Measurements from ENCODE around the gene TAGAP. TPM values are rescaled to one million over a fixed set of nuclear protein-coding genes. Genes with fewer than 3 reads are reported as not detected.

TAGAP gene
- total and polyA plus RNA-seq, 2 of the 8 experiments (the other 6 are each of a cell fraction or from before 2014, with no cell fraction given), result not detected

DNA sequence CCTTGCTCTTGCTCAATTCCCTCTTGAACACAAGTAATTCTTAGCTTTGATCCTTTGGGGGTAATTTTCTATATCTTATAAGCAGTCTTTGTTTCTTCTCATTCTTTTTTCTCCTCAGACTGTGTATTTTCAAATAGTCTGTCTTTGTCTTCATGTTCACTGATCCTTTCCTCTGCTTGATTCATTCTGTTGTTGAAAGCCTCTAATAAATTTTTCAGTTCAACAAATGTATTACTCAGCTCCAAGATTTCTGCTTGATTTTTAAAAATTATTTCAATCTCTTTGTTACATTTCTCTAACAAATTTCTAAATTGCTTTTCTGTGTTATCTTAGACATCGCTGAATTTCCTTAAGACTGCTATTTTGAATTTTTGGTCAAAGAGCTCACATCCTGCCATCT, 56.3 kb downstream of the TAGAP start:
- Histone ChIP-seq H3K4me1 (replicated peaks in 1 of 4; ENCODE audit: control insufficient read depth in 3 of 4, insufficient read depth in 4 of 4, low read length in 3 of 4) (no peaks in the 10 kb centered on the region), H2BK120ac (replicated peaks; ENCODE audit: low read depth, low read length) (no peak overlapping the region), H4K91ac (replicated peaks; ENCODE audit: insufficient read length, low read length) (no peak overlapping the region), H3K27ac (ENCODE audit: low read depth, low read length) (no peak overlapping the region), H2BK12ac (ENCODE audit: low read depth, low read length) (no peak overlapping the region), H3K4me3 (ENCODE audit: extremely low read depth in 1 of 4, insufficient read depth in 2 of 4, low read depth in 3 of 4, low read length in 4 of 4) (no peak overlapping the region), H2BK5ac (ENCODE audit: low read depth, low read length) (no peak overlapping the region), H3K23ac (ENCODE audit: insufficient read length) (no peak overlapping the region), H4K5ac (ENCODE audit: insufficient read length, low read depth, low read length) (no peak overlapping the region), H3K27me3 (replicated peaks in 1 of 4; ENCODE audit: control insufficient read depth in 3 of 4, extremely low read depth in 1 of 4, insufficient read depth in 3 of 4, low read length in 3 of 4) (no peaks in the 10 kb centered on the region), H2AK5ac (ENCODE audit: low read depth, low read length) (no peak overlapping the region), H3K4ac (replicated peaks; ENCODE audit: insufficient read length, low read depth, low read length) (no peak overlapping the region), H3K9ac (replicated peaks in 1 of 4; ENCODE audit: extremely low read depth in 1 of 4, low read depth in 3 of 4, low read length in 3 of 4) (no peak overlapping the region), H3K9me3 (ENCODE audit: insufficient read depth in 2 of 2, low read depth in 1 of 2, low read length in 1 of 2) (no peaks in the 10 kb centered on the region), H3K56ac (replicated peaks; ENCODE audit: insufficient read length, low read depth, low read length) (no peak overlapping the region), H3K18ac (ENCODE audit: extremely low read depth, low read length) (no peak overlapping the region), H3K79me1 (ENCODE audit: low read depth, low read length) (no peaks in the 10 kb centered on the region), H3K79me2 (ENCODE audit: control insufficient read depth in 1 of 2, insufficient read depth in 2 of 2, low read length in 2 of 2) (no peaks in the 10 kb centered on the region), H3K14ac (ENCODE audit: insufficient read length) (no peak overlapping the region), H3K23me2 (ENCODE audit: low read depth, low read length) (no peaks in the 10 kb centered on the region), H2BK20ac (ENCODE audit: low read length) (no peak overlapping the region), H4K8ac (ENCODE audit: extremely low read depth, insufficient read depth, low read length) (no peak overlapping the region), H2BK15ac (ENCODE audit: low read length) (no peak overlapping the region), H3K36me3 (ENCODE audit: control insufficient read depth in 2 of 4, insufficient read depth in 4 of 4, low read length in 3 of 4) (no peaks in the 10 kb centered on the region), H2AFZ (ENCODE audit: low read length) (no peak overlapping the region), H4K20me1 (replicated peaks in 1 of 2; ENCODE audit: control insufficient read depth in 1 of 2, insufficient read depth in 2 of 2, low read length in 2 of 2) (no peaks in the 10 kb centered on the region), H3K4me2 (ENCODE audit: insufficient read depth in 1 of 2, low read depth in 2 of 2, low read length in 2 of 2) (no peak overlapping the region)
- FAIRE-seq (no peak), DNase-seq (ENCODE audit: low read depth in 1 of 2, low spot score in 2 of 2) (no peak)
- ChIA-PET CTCF (ENCODE audit: partially characterized antibody) (interaction anchor here (0.6 to 2.2 kb wide), 7 partner anchors 11 to 264 kb away, joined by 3 to 6 read pairs (median 3); partner anchors contain the start of gene RSPH3), POLR2A (ENCODE audit: partially characterized antibody) (interaction anchor here (1.2 kb wide), 1 partner anchor 226 kb away, joined by 5 read pairs; no protein-coding TSS in a partner anchor)
- TF ChIP-seq TAF7 (optimal IDR thresholded peaks at IDR 0.05; ENCODE audit: borderline replicate concordance, low read depth, low read length) (no peak), RBBP5 (IDR thresholded peaks at IDR 0.05; ENCODE audit: borderline replicate concordance, low read depth, low read length) (no peak), KDM5A (IDR thresholded peaks at IDR 0.05; ENCODE audit: low read length) (no peak), SUZ12 (IDR thresholded peaks at IDR 0.05; ENCODE audit: low read length) (no peak), EP300 (IDR thresholded peaks at IDR 0.05; ENCODE audit: borderline replicate concordance in 1 of 2, low read depth in 2 of 2, low read length in 2 of 2) (no peak), BRCA1 (IDR thresholded peaks at IDR 0.05; ENCODE audit: low read depth, low read length) (no peak), ASH2L (IDR thresholded peaks at IDR 0.05; ENCODE audit: low read length) (no peak), CEBPB (IDR thresholded peaks at IDR 0.05; ENCODE audit: low read depth, low read length) (no peak), TCF12 (IDR thresholded peaks at IDR 0.05; ENCODE audit: low read depth, low read length) (no peak), RXRA (IDR thresholded peaks at IDR 0.05; ENCODE audit: insufficient read depth, low read depth, low read length) (no peak), RAD21 (IDR thresholded peaks at IDR 0.05 in 1 of 2, conservative IDR thresholded peaks at IDR 0.05 in 1 of 2; ENCODE audit: low read depth in 2 of 2, low read length in 2 of 2) (no peak)
- TF ChIP-seq, protein P1, sequence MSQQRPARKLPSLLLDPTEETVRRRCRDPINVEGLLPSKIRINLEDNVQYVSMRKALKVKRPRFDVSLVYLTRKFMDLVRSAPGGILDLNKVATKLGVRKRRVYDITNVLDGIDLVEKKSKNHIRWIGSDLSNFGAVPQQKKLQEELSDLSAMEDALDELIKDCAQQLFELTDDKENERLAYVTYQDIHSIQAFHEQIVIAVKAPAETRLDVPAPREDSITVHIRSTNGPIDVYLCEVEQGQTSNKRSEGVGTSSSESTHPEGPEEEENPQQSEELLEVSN (IDR thresholded peaks at IDR 0.05), result no peak
- 94% methylated on average over 1 of the region's 1 CpG; no CpG with 5 or more reads in 1 of the 2 experiments for WGBS, 2 experiments (ENCODE audit: extremely low coverage in 1 of 2, insufficient coverage in 1 of 2, insufficient read length in 1 of 2, insufficient replicate concordance in 2 of 2, low coverage in 1 of 2, low lambda C conversion rate in 2 of 2, missing lambda C conversion rate in 1 of 2)
